HG03558 (cell line): ENCODE data around the gene PPIF.

Experiments
- ATAC-seq: cut with Tn5 transposase; IDR thresholded peaks from one replicate; pipeline ENCODE4 v1.9.1; 2021; ENCODE audit warnings: moderate number of reproducible peaks; ENCODE audit not compliant: unreplicated experiment; ENCODE audit errors: extremely low read depth

The PPIF gene

DNA sequence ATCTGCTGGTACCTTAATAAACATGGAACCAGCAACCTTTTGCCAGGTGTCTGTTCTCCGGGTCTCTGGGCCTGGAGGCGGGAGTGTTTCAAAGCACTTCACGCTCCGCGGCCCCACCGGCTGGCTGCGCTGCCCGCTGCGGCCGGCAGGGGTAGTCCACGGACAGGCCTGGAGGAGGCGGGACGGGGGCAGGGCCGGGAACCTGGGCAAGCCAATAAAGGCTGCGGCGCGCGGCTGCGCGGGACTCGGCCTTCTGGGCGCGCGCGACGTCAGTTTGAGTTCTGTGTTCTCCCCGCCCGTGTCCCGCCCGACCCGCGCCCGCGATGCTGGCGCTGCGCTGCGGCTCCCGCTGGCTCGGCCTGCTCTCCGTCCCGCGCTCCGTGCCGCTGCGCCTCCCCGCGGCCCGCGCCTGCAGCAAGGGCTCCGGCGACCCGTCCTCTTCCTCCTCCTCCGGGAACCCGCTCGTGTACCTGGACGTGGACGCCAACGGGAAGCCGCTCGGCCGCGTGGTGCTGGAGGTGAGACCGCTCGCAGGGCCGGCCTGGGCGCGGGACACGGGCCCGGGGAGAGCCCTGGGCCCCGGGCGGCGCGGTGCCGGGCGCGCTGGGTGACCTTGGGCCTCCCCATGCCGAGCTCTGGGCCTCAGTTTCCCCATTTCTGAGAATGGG is at the start of gene PPIF:
Gene PPIF (plus strand): TSS at position 244 of the 668 bp plus-strand sequence. CDS start 80 bp downstream, at position 324.
- peak; percentile 84 for ATAC-seq

DNA sequence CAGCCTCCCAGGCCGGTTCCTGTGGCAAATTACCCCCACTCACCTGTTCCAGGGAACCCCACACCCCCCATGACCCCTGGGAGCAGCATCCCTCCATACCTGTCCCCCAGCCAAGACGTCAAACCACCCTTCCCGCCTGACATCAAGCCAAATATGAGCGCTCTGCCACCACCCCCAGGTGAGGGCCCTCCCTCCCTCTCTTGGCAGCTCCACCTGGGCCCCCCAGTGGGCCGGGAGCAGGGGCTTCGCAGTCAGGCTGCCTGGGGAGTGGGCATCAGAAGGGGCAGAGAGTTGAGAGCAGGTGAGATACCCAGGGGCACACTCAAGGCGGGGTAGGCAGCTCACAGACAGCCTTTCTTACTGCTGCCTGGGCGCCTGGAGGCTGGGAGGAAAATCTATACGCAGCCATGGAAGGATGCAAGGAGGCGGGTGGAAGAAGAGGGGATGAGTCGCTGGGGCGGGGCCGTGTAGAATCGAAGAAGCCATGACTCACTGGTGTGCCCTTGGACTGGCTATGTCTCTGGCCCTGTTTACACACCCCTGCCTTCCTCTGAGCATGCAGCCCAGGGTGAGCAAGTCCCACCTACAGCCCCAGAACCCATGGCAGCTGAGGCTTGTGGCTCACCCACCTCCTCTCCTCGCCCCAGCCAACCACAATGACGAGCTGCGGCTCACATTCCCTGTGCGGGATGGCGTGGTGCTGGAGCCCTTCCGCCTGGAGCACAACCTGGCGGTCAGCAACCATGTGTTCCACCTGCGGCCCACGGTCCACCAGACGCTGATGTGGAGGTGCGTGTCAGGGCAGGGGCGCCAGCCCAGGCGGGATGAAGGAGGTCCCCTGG is 48.6 kb upstream of the PPIF start:
- no peak for ATAC-seq

GRCh38 chr10:79299397-79300241 is 47.6 kb upstream of the PPIF start:
- no peak for ATAC-seq

- no peak for ATAC-seq
These were observed 46.6 kb upstream of the PPIF start for GRCh38 chr10:79300711-79301110.

DNA sequence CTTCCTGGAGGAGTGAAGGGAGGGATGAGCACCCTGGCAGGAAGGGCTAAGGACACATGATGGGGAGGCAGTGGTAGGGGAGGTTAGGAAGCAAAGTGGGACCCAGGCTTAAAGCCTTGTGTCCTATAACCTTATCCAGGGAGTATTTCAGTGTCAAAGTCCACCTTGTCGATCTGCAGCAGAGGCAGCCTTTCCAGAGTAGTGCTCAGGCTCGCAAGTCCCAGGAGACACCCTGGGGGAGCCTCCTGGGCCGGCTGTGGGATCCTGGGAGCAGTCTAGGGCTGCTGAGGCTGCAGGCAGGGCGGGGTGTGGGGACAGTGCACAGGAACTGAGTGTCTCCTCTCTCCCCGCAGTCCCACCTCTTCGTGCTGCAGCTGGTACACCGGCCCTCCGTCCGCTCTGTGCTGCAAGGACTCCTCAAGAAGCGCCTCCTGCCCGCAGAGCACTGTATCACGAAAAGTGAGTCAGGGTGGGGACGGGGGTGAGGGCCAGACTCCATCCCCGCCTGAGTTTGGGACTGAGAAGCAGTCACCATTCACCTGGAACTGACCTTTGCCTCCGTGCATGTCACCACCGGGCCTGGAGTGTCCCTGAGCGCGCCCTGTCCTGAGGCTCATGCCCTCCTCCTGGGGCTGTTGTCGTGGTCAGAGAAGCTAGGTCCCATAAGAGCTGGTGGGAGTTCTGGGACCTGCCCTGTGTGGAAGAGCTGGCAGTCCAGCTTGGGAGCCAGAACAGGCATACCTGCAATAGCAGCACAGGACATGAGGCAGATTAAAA is 45.3 kb upstream of the PPIF start:
- ATAC-seq, result no peak

DNA sequence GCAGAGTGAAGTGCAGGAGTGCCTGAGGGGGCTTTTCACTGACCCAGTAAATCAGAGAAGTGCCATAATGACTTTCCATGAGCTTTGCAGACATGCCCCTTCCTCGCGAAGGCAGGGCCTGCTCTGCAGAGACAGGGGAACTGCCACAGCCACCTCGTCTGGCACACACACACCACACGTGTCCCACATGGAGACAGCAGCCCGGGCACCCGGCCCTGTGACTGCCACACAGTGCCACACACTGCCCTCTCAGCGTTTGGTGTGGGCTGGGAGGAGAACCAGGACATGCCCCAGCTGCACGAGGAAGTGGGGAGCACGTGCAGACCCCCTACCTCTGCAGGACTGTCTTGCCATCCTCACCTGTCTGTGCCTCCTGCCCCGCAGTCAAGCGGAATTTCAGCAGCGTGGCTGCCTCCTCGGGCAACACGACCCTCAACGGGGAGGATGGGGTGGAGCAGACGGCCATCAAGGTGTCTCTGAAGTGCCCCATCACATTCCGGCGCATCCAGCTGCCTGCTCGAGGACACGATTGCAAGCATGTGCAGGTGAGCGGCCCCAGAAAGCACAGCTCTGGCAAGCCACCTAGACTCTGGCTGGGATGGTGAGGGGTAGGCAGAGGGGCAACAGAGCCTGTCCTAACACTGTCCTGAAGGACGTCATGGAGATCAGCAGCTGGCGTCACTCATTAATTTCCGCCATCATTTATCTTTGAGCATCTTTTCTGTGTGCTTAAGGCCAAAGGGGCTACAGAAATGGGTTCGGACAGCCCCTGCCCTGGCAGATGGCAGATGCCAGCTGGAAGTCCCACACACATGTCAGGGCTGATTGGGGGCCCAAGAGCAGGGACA is 43.4 kb upstream of the PPIF start:
- no peak for ATAC-seq

DNA sequence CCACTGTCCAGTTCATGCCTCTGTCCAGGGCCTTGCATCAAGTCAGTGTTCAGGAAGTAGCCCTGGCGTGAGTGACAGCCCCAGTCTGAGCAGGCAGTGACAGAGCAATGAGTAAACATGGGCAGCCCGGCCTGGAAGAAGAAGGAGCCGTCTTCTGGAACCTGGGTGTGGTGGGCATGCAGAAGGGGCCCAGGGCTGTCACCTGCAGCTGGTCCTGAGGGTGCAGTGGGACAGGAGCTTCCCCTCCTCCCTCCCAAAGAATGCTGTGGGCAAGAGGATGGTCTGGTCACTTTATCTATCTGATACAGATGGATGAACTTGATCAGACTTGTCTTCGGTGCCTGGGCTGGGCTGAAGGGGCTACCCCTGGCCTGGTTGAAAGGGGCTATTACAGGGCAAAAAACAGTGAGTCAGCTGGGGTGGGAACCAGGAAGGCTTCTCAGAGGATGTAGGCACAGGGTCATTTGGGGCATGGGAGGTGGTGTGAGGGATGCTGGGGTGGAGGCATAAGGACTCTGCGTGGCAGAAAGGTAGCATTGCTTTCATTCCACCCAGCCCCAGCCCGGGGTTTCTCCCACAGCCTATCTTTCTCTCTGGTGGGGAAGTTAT is 42.7 kb upstream of the PPIF start:
- no peak for ATAC-seq

DNA sequence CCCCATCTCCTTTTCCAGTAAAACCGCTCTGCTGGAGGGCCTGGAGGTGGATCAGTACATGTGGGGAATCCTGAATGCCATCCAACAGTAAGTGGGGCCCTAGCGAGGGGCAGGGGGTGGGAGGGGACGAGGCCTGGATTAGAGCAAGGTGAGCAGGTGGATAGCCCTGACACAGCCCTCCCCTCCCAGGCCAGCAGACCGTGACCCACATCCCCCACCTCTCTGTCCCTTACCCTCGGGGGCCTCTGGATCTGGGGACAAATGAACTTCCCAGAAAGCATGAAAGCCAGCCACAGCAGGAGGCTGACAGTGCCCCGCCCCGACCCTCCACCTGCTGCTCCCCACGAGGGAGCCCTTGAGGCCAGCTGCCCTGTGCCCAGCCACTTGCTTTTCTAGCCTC is 41.8 kb upstream of the PPIF start:
- ATAC-seq, result no peak

DNA sequence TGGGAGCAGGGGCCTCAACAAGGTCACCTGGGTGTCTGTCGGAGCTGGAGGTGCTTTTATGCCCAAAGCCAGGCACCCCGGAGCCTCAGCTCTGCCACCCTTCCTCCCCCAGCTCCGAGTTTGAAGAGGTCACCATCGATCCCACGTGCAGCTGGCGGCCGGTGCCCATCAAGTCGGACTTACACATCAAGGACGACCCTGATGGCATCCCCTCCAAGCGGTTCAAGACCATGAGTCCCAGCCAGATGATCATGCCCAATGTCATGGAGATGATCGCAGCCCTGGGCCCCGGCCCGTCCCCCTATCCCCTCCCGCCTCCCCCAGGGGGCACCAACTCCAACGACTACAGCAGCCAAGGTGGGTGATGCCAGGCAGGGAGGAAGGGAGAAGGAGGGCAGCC is 41.3 kb upstream of the PPIF start:
- ATAC-seq, result no peak

GRCh38 chr10:79306644-79307220 is 40.5 kb upstream of the PPIF start:
- no peak for ATAC-seq

DNA sequence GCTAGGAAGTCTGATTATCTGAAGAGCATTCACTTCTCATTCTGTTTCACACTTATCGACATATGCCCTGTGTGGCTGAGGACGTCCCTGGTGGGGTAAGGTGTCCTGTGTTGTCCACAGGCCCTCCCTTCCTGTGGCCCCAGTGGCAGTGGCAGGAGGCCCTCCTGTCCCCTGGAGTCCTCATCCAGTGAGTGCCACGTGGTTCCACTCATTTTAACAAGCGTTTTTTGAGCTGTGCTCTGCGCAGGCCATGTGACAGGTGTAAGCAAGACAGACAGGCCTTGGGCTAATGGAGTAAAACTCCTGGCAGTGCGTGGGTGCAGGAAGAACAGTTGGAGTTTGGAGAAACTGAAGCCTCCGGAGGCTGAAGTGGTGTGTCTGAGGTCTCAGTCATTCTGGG is 39.3 kb upstream of the PPIF start:
- ATAC-seq, result no peak

DNA sequence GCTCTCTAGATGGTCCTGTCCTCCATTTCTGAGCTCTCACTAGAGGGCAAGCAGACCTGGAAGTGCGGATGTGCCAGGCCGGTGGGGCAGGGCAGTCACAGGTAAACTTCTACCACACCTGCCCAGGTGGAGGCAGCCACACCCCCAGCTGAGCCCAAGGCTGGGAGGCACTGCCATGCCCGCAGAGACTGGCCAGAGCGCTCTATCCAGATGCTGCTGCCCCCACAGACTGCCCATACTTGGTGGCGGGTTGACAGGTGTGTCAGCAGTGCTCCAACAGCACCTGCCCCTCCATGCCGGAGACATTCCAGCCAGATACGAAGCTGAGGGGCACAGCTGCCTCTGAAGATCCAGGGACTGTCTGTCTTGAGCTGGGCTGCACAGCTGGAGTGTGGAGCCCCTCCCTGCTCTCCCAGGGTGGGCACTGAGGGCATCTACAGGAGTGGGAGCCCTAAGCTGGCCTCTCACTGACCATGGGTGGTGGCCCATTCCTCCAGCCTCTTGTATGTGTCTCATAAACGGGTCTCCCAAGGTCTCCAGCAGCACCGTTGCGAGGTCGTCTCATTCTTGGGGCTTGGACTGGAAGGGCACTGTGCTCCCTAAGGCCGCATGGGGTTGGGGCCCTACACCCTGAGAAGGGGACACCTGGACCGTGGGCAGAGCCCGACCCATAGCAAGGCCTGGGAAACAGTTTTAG is 38.2 kb upstream of the PPIF start:
- ATAC-seq, result no peak

DNA sequence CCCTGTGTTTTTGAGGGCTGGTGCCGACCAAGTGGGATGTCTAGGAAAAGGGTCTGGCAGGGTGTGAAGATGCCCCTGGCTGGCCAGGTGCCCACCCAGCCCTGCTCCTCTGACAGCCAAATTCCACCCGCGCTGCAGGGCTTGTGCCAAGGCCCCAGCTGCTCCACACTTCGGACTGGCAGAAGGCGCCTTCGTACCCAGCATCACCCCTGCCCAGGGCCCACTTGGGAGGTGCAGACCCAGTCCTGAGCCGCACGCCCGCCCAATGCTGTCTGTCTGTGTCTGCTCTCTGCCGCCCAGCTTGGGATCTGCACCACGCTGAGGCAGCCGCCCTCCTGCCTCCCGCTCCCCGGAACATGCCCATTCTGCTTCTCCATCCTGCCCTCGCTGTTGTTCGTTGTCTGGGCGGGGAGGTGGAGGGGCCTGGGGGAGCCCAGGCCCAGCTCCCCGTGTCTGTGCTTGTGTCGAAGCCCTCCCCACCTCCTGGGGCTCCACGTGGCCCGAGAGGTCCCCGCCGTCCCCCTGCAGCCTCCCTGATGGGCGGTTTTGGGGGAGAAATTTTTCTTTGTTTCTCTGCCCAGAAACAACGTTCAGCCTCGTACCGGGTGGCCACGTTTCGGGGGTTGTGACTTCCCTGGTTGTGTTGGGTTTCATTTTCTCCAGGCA is 36.9 kb upstream of the PPIF start:
- no peak for ATAC-seq

GRCh38 chr10:79310911-79311573 is 36.2 kb upstream of the PPIF start:
- ATAC-seq, result no peak

GRCh38 chr10:79311581-79312407 is 35.5 kb upstream of the PPIF start:
- no peak for ATAC-seq

DNA sequence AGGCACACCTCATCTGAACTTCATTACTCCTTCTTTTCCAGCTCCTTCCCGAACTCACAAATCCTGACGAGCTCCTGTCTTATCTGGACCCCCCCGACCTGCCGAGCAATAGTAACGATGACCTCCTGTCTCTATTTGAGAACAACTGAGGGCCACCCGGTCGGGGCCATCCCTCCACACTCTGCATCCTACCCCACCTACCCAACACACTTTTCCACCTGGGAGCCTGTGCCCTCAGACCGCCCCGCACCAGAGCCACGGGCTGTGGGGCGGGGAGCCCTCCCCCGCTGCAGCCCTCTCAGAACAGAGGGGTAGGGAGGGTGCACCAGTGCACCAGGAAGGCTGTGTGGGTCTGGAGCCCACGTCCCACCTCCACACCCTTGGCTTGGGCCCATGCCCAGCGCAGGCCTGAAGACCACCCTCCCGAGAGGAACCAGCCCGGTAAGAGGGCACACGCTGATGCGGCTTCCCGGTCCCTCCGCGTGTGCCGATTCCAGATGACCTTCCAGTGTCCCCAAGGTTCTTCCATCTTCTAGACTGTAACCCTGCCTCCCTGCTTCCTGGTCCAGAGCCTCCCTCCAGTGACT is 34.6 kb upstream of the PPIF start:
- ATAC-seq, result no peak
